B cell (primary cell): ENCODE results near the gene SNED1.

ENCODE experiments used
- CTCF ChIP-seq: fragments of 200-600 bp; IDR thresholded peaks from one replicate; pipeline ENCODE4 v1.8.0; 2022; ENCODE audit warnings: antibody characterized with exemption, mild to moderate bottlenecking
- EZH2 ChIP-seq: IDR thresholded peaks from 2 replicates; pipeline ENCODE4 v1.6.1; 2012; ENCODE audit warnings: borderline replicate concordance, low read depth, mild to moderate bottlenecking, moderate library complexity, low read length; ENCODE audit not compliant: insufficient read depth, poor library complexity, severe bottlenecking

GRCh38 chr2:241070361-241070760 lies 71.9 kb downstream of the SNED1 start:
- TF ChIP-seq CTCF = no peak
- no peak for TF ChIP-seq EZH2
